ENCODE data around the gene IFNL1.
"Not testable (repeated sequence)": the region's sequence is repeated elsewhere in the genome, so short reads cannot be mapped to it uniquely, and the experiment has no call there.

IFNL1 gene

GRCh38 chr19:39334444-39334976 lies 38.3 kb downstream of the IFNL1 start:
- no peak for DNase-seq (ENCODE audit: low read depth, low spot score)
- no peak overlapping the region for H3K4me3 ChIP-seq (ENCODE audit: low read depth, low read length)
- no peak for TF ChIP-seq CTCF (IDR thresholded peaks at IDR 0.05; ENCODE audit: insufficient read depth, low read length, missing control alignments)
- ChIA-PET POLR2A (no interaction called here), CTCF (interaction anchor here (0.8 to 2.6 kb wide), 4 partner anchors 8 to 282 kb away, joined by 3 to 16 read pairs (median 6); no protein-coding TSS in a partner anchor)

- DNase-seq (ENCODE audit: low read depth, low spot score): no peak
- no peak overlapping the region for H3K4me3 ChIP-seq (ENCODE audit: low read depth, low read length)
- ChIA-PET POLR2A (no interaction called here), CTCF (interaction anchor here (1.0 to 2.6 kb wide), 4 partner anchors 8 to 283 kb away, joined by 3 to 16 read pairs (median 8); no protein-coding TSS in a partner anchor)
- TF ChIP-seq CTCF (IDR thresholded peaks at IDR 0.05; ENCODE audit: insufficient read depth, low read length, missing control alignments): no peak
These were observed 39.0 kb downstream of the IFNL1 start for GRCh38 chr19:39335168-39335548.

GRCh38 chr19:39336483-39336882 lies 40.3 kb downstream of the IFNL1 start:
- H3K4me3 ChIP-seq (ENCODE audit: low read depth, low read length): no peak overlapping the region
- POLR2A ChIA-PET: interaction anchor here (0.6 kb wide), 1 partner anchor 138 kb away, joined by 3 read pairs; no protein-coding TSS in a partner anchor
- CTCF ChIA-PET: interaction anchor here (2.1 to 2.6 kb wide), 3 partner anchors 10 to 227 kb away, joined by 7 to 16 read pairs (median 9); no protein-coding TSS in a partner anchor
- no peak for DNase-seq (ENCODE audit: low read depth, low spot score)
- no peak for TF ChIP-seq CTCF (IDR thresholded peaks at IDR 0.05; ENCODE audit: insufficient read depth, low read length, missing control alignments)

- no peak for TF ChIP-seq CTCF (IDR thresholded peaks at IDR 0.05; ENCODE audit: insufficient read depth, low read length, missing control alignments)
- H3K4me3 ChIP-seq (ENCODE audit: low read depth, low read length): no peak overlapping the region
- no peak for DNase-seq (ENCODE audit: low read depth, low spot score)
- POLR2A ChIA-PET: no interaction called here
- CTCF ChIA-PET: interaction anchor here (1.1 to 3.6 kb wide), 4 partner anchors 9 to 224 kb away, joined by 4 to 12 read pairs (median 5); no protein-coding TSS in a partner anchor
These were observed 43.5 kb downstream of the IFNL1 start for GRCh38 chr19:39339674-39340073.

- POLR2A ChIA-PET; H3K4me3 ChIP-seq (ENCODE audit: low read depth, low read length); DNase-seq (ENCODE audit: low read depth, low spot score): not testable (repeated sequence)
- CTCF ChIA-PET: interaction anchor here (1.1 to 3.6 kb wide), 3 partner anchors 9 to 224 kb away, joined by 4 to 12 read pairs (median 5); no protein-coding TSS in a partner anchor
These were observed 43.9 kb downstream of the IFNL1 start for GRCh38 chr19:39340156-39340555.

GRCh38 chr19:39341129-39341718 lies 45.0 kb downstream of the IFNL1 start:
- CTCF ChIA-PET: interaction anchor here (1.0 to 3.6 kb wide), 5 partner anchors 10 to 222 kb away, joined by 3 to 12 read pairs (median 5); no protein-coding TSS in a partner anchor
- H3K4me3 ChIP-seq (ENCODE audit: low read depth, low read length): peak overlapping the region; percentile 90
- POLR2A ChIA-PET: interaction anchor here (0.7 to 1.4 kb wide), 3 partner anchors 15 to 71 kb away, joined by 3 to 5 read pairs (median 4); partner anchors contain the start of gene PLEKHG2
- TF ChIP-seq CTCF (IDR thresholded peaks at IDR 0.05; ENCODE audit: insufficient read depth, low read length, missing control alignments): peak; percentile 16
- no peak for DNase-seq (ENCODE audit: low read depth, low spot score)
